Measurements from ENCODE around the gene AGPAT1.

AGPAT1 gene

GRCh38 chr6:32140420-32141046, 35.4 kb downstream of the AGPAT1 start:
- Histone ChIP-seq H3K27ac (ENCODE audit: low read depth, low read length) (no peak overlapping the region), H3K27me3 (ENCODE audit: control insufficient read depth, insufficient read depth, low read length) (no peaks in the 10 kb centered on the region)

DNA sequence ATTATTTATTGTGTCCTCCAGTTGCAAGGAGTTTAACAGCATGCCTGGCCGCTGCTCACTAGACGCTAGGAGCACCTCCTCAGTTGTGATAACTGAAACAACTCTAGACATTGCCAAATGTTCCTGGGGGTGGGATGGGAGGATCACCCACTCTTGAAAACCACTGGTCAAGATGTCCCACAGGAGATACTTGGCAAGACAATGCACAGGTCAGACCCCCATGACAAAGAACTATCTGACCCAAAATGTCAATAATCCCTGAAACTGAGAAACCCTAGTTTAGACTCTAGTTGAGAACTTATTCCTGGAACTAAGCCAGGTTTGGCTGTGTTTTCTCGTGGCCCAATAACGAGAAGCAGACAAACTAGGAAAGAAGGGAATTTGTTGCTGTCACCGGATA, 36.3 kb downstream of the AGPAT1 start:
- Histone ChIP-seq H3K27ac (ENCODE audit: low read depth, low read length) (no peak overlapping the region), H3K9ac (ENCODE audit: low read length) (no peak overlapping the region), H3K36me3 (ENCODE audit: control insufficient read depth, insufficient read depth, low read length) (no peaks in the 10 kb centered on the region), H3K4me3 (ENCODE audit: low read length) (no peak overlapping the region), H3K4me1 (ENCODE audit: control insufficient read depth, insufficient read depth, low read length) (no peaks in the 10 kb centered on the region), H3K27me3 (ENCODE audit: control insufficient read depth, insufficient read depth, low read length) (no peaks in the 10 kb centered on the region)

More at GRCh38 chr6:32140420-32141046, 35.4 kb downstream of the AGPAT1 start:
- Histone ChIP-seq H3K4me1 (ENCODE audit: control insufficient read depth, insufficient read depth, low read length) (no peaks in the 10 kb centered on the region), H3K4me3 (ENCODE audit: low read length) (no peak overlapping the region), H3K36me3 (ENCODE audit: control insufficient read depth, insufficient read depth, low read length) (no peaks in the 10 kb centered on the region), H3K9ac (ENCODE audit: low read length) (no peak overlapping the region)

DNA sequence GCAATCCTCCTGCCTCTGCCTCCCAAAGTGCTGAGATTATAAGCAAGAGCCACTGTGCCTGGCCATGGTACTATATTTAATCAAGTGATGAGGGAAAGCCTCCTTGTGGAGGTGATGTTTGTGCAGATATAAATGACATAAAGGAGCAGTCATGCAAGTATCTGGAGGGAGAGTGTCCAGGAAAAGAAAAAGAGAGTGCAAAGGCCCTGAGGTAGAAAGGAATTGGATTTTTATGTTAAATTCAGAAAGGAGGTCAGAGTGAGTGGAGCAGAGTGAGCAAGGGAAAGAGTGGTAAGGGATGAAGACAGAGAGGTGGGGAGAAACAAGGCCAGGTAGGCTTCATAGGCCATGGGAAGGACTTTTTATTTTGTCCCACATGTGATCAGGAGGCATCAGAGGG, 38.4 kb downstream of the AGPAT1 start:
- Histone ChIP-seq H3K27me3 (ENCODE audit: control insufficient read depth, insufficient read depth, low read length) (no peaks in the 10 kb centered on the region), H3K27ac (ENCODE audit: low read depth, low read length) (no peak overlapping the region), H3K9ac (ENCODE audit: low read length) (no peak overlapping the region), H3K4me1 (ENCODE audit: control insufficient read depth, insufficient read depth, low read length) (no peaks in the 10 kb centered on the region), H3K36me3 (ENCODE audit: control insufficient read depth, insufficient read depth, low read length) (no peaks in the 10 kb centered on the region), H3K4me3 (ENCODE audit: low read length) (no peak overlapping the region)

GRCh38 chr6:32133786-32134185, 42.1 kb downstream of the AGPAT1 start:
- Histone ChIP-seq H3K9ac (ENCODE audit: low read length) (no peak overlapping the region), H3K4me3 (ENCODE audit: low read length) (no peak overlapping the region), H3K27me3 (ENCODE audit: control insufficient read depth, insufficient read depth, low read length) (no peaks in the 10 kb centered on the region), H3K36me3 (ENCODE audit: control insufficient read depth, insufficient read depth, low read length) (no peaks in the 10 kb centered on the region), H3K27ac (ENCODE audit: low read depth, low read length) (no peak overlapping the region), H3K4me1 (ENCODE audit: control insufficient read depth, insufficient read depth, low read length) (peaks cover 10% of the 10 kb centered on the region)

DNA sequence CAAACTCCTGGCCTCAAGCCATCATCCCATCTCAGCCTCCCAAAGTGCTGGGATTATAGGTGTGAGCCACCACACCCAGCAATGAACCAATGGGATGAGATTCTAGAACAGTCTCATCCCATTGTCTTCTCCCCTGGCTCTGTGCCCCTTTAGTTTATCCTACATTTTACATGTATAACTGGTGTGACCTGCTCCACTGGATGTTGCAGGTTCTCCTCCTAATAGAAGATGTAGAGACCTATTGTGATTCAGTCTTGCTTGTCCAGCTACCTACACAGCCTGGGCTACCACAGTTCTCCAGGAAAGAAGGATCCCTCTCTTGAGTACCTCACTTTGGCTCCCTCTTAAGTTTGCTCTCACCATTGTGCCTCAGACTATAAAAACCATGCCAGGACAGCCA, 43.8 kb downstream of the AGPAT1 start:
- H3K4me1 ChIP-seq (ENCODE audit: control insufficient read depth, insufficient read depth, low read length), result peaks cover 14% of the 10 kb centered on the region
- H3K36me3 ChIP-seq (ENCODE audit: control insufficient read depth, insufficient read depth, low read length), result no peaks in the 10 kb centered on the region
- H3K27me3 ChIP-seq (ENCODE audit: control insufficient read depth, insufficient read depth, low read length), result no peaks in the 10 kb centered on the region
- no peak overlapping the region for H3K27ac ChIP-seq (ENCODE audit: low read depth, low read length)
- no peak overlapping the region for H3K4me3 ChIP-seq (ENCODE audit: low read length)
- H3K9ac ChIP-seq (ENCODE audit: low read length), result no peak overlapping the region

DNA sequence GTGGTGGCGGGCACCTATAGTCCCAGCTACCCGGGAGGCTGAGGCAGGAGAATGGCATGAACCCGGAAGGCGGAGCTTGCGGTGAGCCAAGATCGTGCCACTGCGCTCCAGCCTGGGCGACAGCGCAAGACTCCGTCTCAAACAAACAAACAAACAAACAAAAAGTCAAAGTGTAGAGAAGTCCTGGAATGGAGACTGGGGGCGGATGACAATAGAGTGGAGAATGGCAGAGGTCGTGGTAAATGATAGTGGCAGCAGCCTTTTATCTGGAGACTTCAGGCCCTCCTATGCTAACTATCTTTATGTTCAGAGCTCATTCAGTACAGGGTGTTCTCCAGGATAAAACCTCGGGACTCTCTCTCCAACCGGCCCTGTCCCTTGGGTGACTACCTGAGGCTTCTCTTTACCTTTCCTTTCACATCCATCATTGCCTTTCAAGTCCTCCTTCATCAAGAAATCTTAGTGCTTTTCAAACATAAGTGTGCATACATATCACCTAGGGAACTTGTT, 44.4 kb downstream of the AGPAT1 start:
- no peak overlapping the region for H3K9ac ChIP-seq (ENCODE audit: low read length)
- H3K4me3 ChIP-seq (ENCODE audit: low read length), result no peak overlapping the region
- no peak overlapping the region for H3K27ac ChIP-seq (ENCODE audit: low read depth, low read length)
- H3K36me3 ChIP-seq (ENCODE audit: control insufficient read depth, insufficient read depth, low read length), result peaks cover 3% of the 10 kb centered on the region
- H3K4me1 ChIP-seq (ENCODE audit: control insufficient read depth, insufficient read depth, low read length), result peaks cover 14% of the 10 kb centered on the region
- H3K27me3 ChIP-seq (ENCODE audit: control insufficient read depth, insufficient read depth, low read length), result no peaks in the 10 kb centered on the region

DNA sequence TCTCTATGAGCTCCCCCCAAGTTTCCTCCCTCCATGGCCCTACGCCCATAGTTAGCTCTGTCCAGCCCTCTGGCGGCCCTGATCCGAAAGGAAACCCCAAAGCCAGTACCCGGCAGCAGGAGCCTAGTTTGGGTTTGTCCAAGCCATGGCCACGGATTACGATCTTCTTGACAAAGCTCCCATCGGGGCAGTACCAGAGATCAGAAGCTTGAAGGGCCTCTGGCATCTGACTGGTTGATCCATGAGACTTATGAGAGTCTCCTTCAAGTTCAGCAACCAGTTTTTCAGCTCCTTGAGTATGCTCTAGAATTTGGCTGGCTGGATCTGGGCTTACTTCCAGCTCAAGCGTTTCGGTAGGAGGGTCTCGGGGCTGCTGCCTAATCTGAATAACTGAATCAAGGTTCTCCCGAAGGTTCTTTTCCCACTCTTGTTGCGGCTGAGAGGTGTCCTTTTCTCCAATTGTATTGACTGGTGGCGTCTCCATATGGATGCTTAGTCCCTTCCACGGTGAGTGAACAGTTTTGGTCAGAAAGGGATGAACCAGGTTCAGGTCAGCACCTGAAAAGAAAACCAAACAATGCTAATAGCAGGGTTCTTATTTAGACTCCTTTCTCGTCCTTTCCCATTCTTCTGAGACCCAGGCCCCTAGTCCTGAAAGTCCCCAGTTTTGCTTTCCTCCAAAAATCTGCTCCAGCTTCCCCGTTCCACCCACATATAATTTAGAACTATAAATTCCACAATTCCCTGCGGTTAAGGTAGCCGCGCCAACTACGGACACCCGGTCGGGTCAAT, 46.4 kb downstream of the AGPAT1 start:
- Histone ChIP-seq H3K27me3 (ENCODE audit: control insufficient read depth, insufficient read depth, low read length) (no peaks in the 10 kb centered on the region), H3K4me1 (ENCODE audit: control insufficient read depth, insufficient read depth, low read length) (peaks cover 14% of the 10 kb centered on the region), H3K4me3 (ENCODE audit: low read length) (peak overlapping the region; percentile 81), H3K9ac (ENCODE audit: low read length) (peak overlapping the region; percentile 27), H3K27ac (ENCODE audit: low read depth, low read length) (peak overlapping the region; percentile 95), H3K36me3 (ENCODE audit: control insufficient read depth, insufficient read depth, low read length) (peaks cover 8% of the 10 kb centered on the region)

DNA sequence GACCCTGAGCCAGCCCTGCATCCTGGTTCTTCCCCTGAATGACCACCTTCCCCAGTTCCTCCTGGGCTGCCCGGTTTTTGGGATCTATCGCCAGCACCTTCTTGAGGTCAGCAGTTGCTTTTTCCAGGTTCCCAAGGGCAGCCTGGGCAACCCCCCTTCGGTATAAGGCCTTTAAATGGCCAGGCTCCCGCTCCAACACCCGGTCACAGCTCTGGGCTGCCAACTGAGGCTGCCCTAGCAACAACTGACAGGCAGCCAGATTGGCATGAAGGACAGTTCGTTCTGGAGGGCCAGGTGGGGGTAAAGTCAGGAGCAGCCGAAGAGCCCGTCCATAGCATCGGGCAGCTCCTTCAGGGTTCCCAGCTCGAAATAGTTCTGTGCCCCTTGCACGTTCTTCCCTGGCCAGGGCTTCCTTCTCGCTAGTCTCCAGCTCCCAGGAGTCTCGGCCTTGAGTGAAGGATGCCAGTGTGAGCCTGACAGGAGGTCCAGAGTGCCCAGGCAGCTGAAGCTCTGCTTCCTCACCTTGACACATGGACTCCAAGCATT, 47.1 kb downstream of the AGPAT1 start:
- Histone ChIP-seq H3K4me3 (ENCODE audit: low read length) (peak overlapping the region; percentile 81), H3K4me1 (ENCODE audit: control insufficient read depth, insufficient read depth, low read length) (peaks cover 14% of the 10 kb centered on the region), H3K27me3 (ENCODE audit: control insufficient read depth, insufficient read depth, low read length) (no peaks in the 10 kb centered on the region), H3K9ac (ENCODE audit: low read length) (no peak overlapping the region), H3K36me3 (ENCODE audit: control insufficient read depth, insufficient read depth, low read length) (peaks cover 8% of the 10 kb centered on the region), H3K27ac (ENCODE audit: low read depth, low read length) (peak overlapping the region; percentile 4)

- Histone ChIP-seq H3K9ac (ENCODE audit: low read length) (peak within 1 kb of the TSS; percentile 47), H3K27ac (ENCODE audit: low read depth, low read length) (peak within 1 kb of the TSS; percentile 78), H3K27me3 (ENCODE audit: control insufficient read depth, insufficient read depth, low read length) (no peaks in the 10 kb centered on the region), H3K4me3 (ENCODE audit: low read length) (peak within 1 kb of the TSS; percentile 88), H3K36me3 (ENCODE audit: control insufficient read depth, insufficient read depth, low read length) (peaks cover 8% of the 10 kb centered on the region), H3K4me1 (ENCODE audit: control insufficient read depth, insufficient read depth, low read length) (peaks cover 14% of the 10 kb centered on the region)
Observed at GRCh38 chr6:32127717-32128592, 47.9 kb downstream of the AGPAT1 start, which contains the start of gene ATF6B. Gene ATF6B, minus strand, starts transcription at chr6:32128246. Its CDS starts 39 bp downstream, at chr6:32128207.

DNA sequence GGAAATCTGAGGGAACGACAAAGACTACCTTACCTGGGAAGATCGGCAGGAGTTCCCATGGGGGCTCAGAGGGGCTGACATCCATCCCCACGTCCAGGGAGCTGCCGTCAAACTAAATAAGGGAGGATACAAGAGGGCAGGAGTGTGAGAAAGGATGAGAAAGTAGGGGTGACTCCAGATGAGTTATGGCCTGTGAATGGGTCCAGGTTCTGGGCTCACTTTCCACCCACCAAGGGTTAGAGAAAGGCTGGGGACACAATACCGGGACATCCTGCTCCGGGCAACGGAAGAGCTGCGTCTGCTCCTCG, 48.5 kb downstream of the AGPAT1 start:
- Histone ChIP-seq H3K27me3 (ENCODE audit: control insufficient read depth, insufficient read depth, low read length) (no peaks in the 10 kb centered on the region), H3K36me3 (ENCODE audit: control insufficient read depth, insufficient read depth, low read length) (peaks cover 11% of the 10 kb centered on the region), H3K4me1 (ENCODE audit: control insufficient read depth, insufficient read depth, low read length) (peaks cover 14% of the 10 kb centered on the region), H3K9ac (ENCODE audit: low read length) (peak overlapping the region; percentile 47), H3K4me3 (ENCODE audit: low read length) (peak overlapping the region; percentile 88), H3K27ac (ENCODE audit: low read depth, low read length) (no peak overlapping the region)

DNA sequence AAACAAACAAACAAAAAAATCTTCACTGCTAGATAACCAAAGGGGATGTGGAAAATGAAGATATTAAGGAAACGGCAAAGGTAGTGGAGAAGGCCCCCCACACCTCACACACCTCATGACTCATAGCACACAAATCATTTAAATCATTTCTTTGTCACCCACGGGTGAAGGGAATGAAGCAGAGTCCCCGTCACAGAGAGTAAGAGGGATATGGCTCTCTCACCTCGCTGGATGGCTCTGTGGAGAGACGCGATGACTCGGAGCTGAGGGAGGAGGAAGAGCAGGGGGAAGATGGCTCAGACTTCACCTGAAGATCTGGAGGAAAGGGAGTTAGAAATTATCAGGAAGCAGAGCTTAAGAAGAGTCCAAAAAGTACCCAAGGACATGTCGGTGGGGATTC, 49.0 kb downstream of the AGPAT1 start:
- Histone ChIP-seq H3K4me1 (ENCODE audit: control insufficient read depth, insufficient read depth, low read length) (peaks cover 14% of the 10 kb centered on the region), H3K36me3 (ENCODE audit: control insufficient read depth, insufficient read depth, low read length) (peaks cover 14% of the 10 kb centered on the region), H3K9ac (ENCODE audit: low read length) (no peak overlapping the region)

DNA sequence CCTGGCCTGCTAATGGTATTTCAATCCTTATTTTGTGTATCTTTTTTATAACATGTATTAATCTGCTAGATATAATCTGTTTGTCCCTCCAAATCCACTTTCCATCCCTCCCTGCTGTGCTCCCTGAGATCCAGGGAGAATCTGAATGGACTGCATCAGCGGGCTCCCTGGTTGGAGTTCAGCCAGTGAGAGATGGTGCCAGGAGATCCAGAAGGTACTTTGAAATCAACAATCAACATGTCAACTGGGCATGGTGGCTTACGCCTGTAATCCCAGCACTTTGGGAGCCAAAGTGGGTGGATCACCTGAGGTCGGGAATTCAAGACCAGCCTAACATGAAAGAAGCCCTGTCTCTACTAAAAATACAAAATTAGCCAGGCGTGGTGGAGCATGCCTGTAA, 52.2 kb downstream of the AGPAT1 start:
- Histone ChIP-seq H3K4me3 (ENCODE audit: low read length) (no peak overlapping the region), H3K9ac (ENCODE audit: low read length) (no peak overlapping the region), H3K4me1 (ENCODE audit: control insufficient read depth, insufficient read depth, low read length) (peaks cover 3% of the 10 kb centered on the region), H3K36me3 (ENCODE audit: control insufficient read depth, insufficient read depth, low read length) (peaks cover 24% of the 10 kb centered on the region), H3K27ac (ENCODE audit: low read depth, low read length) (no peak overlapping the region), H3K27me3 (ENCODE audit: control insufficient read depth, insufficient read depth, low read length) (no peaks in the 10 kb centered on the region)

More for the DNA sequence above, 49.0 kb downstream of the AGPAT1 start:
- peak overlapping the region; percentile 88 for H3K4me3 ChIP-seq (ENCODE audit: low read length)
- no peak overlapping the region for H3K27ac ChIP-seq (ENCODE audit: low read depth, low read length)
- H3K27me3 ChIP-seq (ENCODE audit: control insufficient read depth, insufficient read depth, low read length), result no peaks in the 10 kb centered on the region
